Lung (tissue), 12 donors: Measurements from ENCODE around the gene KRTAP10-10. TPM values are rescaled to one million over a fixed set of nuclear protein-coding genes. Genes with fewer than 3 reads are reported as not detected.

ENCODE experiments used
- ATAC-seq: fragments of 200-7000 bp; cut with Tn5 transposase; one replicate; pipeline ENCODE4 v1.9.1; 2020; ENCODE audit warnings: moderate number of reproducible peaks; ENCODE audit not compliant: insufficient read depth, low FRiP score
- DNase-seq, 3 donors: peaks; one replicate each; pipeline ENCODE4 v3.0.0-alpha.2; 2013 to 2017
- H3K27ac ChIP-seq, 2 donors: one replicate each; pipeline ENCODE4 v1.5.1; 2013; ENCODE audit warnings: mild to moderate bottlenecking in 2 of 2, moderate library complexity in 2 of 2, control low read depth in 1 of 2, inconsistent platforms in 1 of 2, low read depth in 1 of 2, low read length in 1 of 2
- H3K27me3 ChIP-seq, 3 donors: one replicate each; pipeline ENCODE4 v1.5.1; 2013; ENCODE audit warnings: low read length in 2 of 3; ENCODE audit not compliant: control insufficient read depth in 3 of 3, insufficient read depth in 3 of 3
- H3K36me3 ChIP-seq, 4 donors: one replicate each; pipeline ENCODE4 v1.5.1; 2013; ENCODE audit warnings: low read length in 4 of 4, mild to moderate bottlenecking in 1 of 4, moderate library complexity in 1 of 4; ENCODE audit not compliant: control insufficient read depth in 4 of 4, insufficient read depth in 4 of 4
- H3K4me1 ChIP-seq, 5 donors: one replicate each; pipeline ENCODE4 v1.5.1; 2013; ENCODE audit warnings: low read length in 5 of 5, mild to moderate bottlenecking in 2 of 5, moderate library complexity in 1 of 5; ENCODE audit not compliant: control insufficient read depth in 5 of 5, insufficient read depth in 5 of 5
- H3K4me3 ChIP-seq: one replicate; pipeline ENCODE4 v1.5.1; 2013; ENCODE audit warnings: mild to moderate bottlenecking, control low read depth, moderate library complexity
- H3K9ac ChIP-seq, 2 donors: one replicate each; pipeline ENCODE4 v1.5.1; 2013; ENCODE audit warnings: low read length in 2 of 2, control low read depth in 1 of 2; ENCODE audit not compliant: insufficient read depth in 1 of 2
- H3K9me3 ChIP-seq, 4 donors: one replicate each; pipeline ENCODE4 v1.5.1; 2013; ENCODE audit warnings: low read length in 3 of 4, mild to moderate bottlenecking in 1 of 4, moderate library complexity in 1 of 4; ENCODE audit not compliant: control insufficient read depth in 4 of 4, insufficient read depth in 3 of 4
- WGBS, 2 donors: extraction: QIAGEN DNeasy Blood & Tissue Kit; methylation state at CpG; one replicate each; pipeline ENCODE4 v1.1.7; 2013; 5-methylcytosine and 5-hydroxymethylcytosine counted together
- polyA plus RNA-seq, 2 donors: library from polyadenylated mRNA; stranded (reverse); fragments of 200-250 nt; gene quantifications; one replicate each; pipeline ENCODE4 v1.2.1, GENCODE V29; 2013
- total RNA-seq, 2 donors: library from RNA; depleted of rRNA in 1 of 2; stranded (reverse); fragments of >200 nt in 1 of 2; gene quantifications; one replicate each; pipeline ENCODE4 v1.2.1, GENCODE V29; 2014 to 2021
- TF ChIP-seq, protein P1 (sequence below): IDR thresholded peaks from 2 replicates; pipeline ENCODE4 v1.5.1; 2012; ENCODE audit warnings: mild to moderate bottlenecking; ENCODE audit errors: control extremely low read depth, extremely low read depth
- donor health status: control.
- donor health status: control.
- donor health status: Bipolar disorder and iron deficiency.
- donor health status: healthy.
- donor health status: DM: yes; HTN: yes; CAD: no.

KRTAP10-10 gene
- total and polyA plus RNA-seq, 4 donors, result not detected

DNA sequence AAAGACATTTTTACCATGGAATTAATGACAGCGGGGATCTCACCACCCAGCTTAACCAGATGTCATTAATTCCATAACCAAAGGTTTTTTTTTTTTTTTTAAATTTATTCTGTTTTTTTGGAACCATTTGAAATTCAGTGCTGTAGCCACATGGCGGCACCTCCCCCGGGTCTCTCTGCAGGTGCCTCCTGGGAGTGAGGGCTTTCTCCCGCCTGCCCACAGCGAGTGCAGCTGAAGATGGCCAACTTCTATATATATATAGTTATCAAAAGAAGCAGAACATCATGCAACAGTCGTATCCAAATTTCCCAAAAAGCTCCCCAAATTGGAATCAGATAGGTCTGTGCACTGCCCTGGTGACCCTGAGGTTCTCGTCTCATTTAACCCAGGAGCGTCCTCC is 21.7 kb upstream of the KRTAP10-10 start:
- H3K4me3 ChIP-seq, result no peak overlapping the region
- H3K9me3 ChIP-seq, result peaks cover 0 to 19% (median 0%) of the 10 kb centered on the region in 4 donors
- 74 to 85% methylated on average over 8 of the region's 8 CpGs for WGBS, 2 donors
- H3K36me3 ChIP-seq, result no peaks in the 10 kb centered on the region
- no peak overlapping the region for H3K9ac ChIP-seq
- H3K4me1 ChIP-seq, result no peaks in the 10 kb centered on the region
- DNase-seq, result no peak
- H3K27ac ChIP-seq, result no peak overlapping the region
- TF ChIP-seq, protein P1, sequence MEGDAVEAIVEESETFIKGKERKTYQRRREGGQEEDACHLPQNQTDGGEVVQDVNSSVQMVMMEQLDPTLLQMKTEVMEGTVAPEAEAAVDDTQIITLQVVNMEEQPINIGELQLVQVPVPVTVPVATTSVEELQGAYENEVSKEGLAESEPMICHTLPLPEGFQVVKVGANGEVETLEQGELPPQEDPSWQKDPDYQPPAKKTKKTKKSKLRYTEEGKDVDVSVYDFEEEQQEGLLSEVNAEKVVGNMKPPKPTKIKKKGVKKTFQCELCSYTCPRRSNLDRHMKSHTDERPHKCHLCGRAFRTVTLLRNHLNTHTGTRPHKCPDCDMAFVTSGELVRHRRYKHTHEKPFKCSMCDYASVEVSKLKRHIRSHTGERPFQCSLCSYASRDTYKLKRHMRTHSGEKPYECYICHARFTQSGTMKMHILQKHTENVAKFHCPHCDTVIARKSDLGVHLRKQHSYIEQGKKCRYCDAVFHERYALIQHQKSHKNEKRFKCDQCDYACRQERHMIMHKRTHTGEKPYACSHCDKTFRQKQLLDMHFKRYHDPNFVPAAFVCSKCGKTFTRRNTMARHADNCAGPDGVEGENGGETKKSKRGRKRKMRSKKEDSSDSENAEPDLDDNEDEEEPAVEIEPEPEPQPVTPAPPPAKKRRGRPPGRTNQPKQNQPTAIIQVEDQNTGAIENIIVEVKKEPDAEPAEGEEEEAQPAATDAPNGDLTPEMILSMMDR, result no peak
- ATAC-seq, result no peak
- H3K27me3 ChIP-seq, result no peaks in the 10 kb centered on the region

DNA sequence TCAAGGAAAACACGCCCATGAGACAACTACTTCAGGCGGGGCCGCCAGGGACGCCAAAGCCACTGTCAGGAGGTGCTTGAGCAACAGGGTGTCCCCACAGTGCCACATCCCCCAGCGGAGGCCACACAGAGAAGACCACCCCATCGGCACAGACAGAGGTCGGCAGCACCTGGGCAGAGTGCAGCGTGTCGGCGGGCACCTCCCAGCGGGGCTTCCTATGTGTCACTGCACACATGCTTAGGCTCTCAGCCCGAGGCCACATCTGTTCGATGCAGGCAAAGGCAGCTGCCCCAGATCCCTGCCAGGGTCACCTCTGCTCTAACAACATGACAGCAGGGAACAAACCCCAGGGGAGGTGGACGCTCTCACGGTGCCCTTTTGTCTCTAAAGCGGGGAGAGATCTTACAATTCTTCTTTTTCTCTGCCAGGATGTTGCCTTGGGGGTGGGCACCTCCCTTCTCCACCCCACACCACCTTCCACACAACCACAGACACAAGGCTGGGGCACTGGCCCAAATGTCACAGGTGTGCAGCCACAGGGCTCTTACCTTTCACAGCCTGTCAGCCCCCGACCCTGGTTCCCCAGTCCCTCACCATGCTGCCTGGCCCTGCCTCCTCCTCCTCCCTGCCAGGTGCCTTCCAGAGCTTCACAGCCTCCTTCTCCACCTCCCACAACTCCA is 21.1 kb upstream of the KRTAP10-10 start:
- H3K9ac ChIP-seq, result no peak overlapping the region
- H3K27ac ChIP-seq, result no peak overlapping the region
- ATAC-seq (no peak), DNase-seq (no peak)
- 77 to 78% methylated on average over 17 of the region's 17 CpGs for WGBS, 2 donors
- peaks cover 0 to 16% (median 0%) of the 10 kb centered on the region in 4 donors for H3K9me3 ChIP-seq
- H3K4me1 ChIP-seq, result no peaks in the 10 kb centered on the region
- TF ChIP-seq, protein P1, result no peak
- no peak overlapping the region for H3K4me3 ChIP-seq
- H3K36me3 ChIP-seq, result no peaks in the 10 kb centered on the region
- H3K27me3 ChIP-seq, result no peaks in the 10 kb centered on the region

DNA sequence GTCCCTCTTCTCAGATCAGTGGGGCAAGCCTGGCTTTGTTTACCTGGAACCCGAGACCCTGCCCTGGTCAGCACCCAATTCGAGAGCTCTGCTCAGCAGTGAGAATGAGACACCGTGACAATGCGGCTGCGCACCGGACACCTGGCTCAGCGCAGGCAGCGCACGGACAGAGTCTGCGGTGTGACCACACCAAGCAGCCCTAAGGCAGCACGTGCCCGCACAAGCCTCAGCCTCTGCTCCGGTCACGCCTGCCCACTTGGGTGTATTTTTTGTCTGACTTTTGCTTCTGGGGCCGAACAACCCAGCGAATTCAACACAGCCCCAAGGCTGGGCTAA is 20.6 kb upstream of the KRTAP10-10 start:
- H3K4me3 ChIP-seq, result no peak overlapping the region
- peaks cover 0 to 15% (median 0%) of the 10 kb centered on the region in 4 donors for H3K9me3 ChIP-seq
- DNase-seq (no peak), ATAC-seq (no peak)
- H3K4me1 ChIP-seq, result no peaks in the 10 kb centered on the region
- TF ChIP-seq, protein P1, result no peak
- H3K36me3 ChIP-seq, result no peaks in the 10 kb centered on the region
- WGBS, 2 donors, result 86 to 88% methylated on average over 16 of the region's 16 CpGs
- H3K27me3 ChIP-seq, result no peaks in the 10 kb centered on the region
- no peak overlapping the region for H3K27ac ChIP-seq
- H3K9ac ChIP-seq, result no peak overlapping the region

DNA sequence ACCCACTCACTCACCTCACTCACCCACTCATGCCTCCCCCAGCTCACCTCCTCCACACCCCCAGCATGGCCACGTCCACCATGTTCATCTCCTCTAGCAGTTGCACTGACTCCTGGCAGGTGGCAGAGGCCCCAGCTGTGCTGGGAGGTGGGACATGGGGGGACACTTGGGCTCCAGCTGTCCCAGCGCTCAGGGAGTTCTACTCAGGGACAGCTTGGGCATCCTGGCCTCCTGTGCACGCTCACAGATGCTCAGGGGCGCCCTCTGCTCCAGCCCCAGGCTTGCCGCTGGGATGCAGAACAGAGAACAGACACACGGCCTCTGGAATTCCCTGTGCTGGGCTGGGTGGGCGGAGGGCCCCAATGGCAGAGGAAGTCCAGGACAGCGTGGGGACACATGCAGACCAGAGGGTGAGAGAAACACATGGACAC is 20.1 kb upstream of the KRTAP10-10 start:
- DNase-seq (no peak), ATAC-seq (no peak)
- H3K4me1 ChIP-seq, result no peaks in the 10 kb centered on the region
- H3K36me3 ChIP-seq, result no peaks in the 10 kb centered on the region
- H3K4me3 ChIP-seq, result no peak overlapping the region
- no peaks in the 10 kb centered on the region for H3K27me3 ChIP-seq
- H3K27ac ChIP-seq, result no peak overlapping the region
- H3K9me3 ChIP-seq, result peaks cover 0 to 9% (median 0%) of the 10 kb centered on the region in 4 donors
- no peak overlapping the region for H3K9ac ChIP-seq
- TF ChIP-seq, protein P1, result no peak
- 69 to 75% methylated on average over 8 of the region's 8 CpGs for WGBS, 2 donors
